ENCODE measurements around the gene PIANP. TPM values are rescaled to one million over a fixed set of nuclear protein-coding genes. Genes with fewer than 3 reads are reported as not detected.
A peak's percentile ranks its signal among the peaks of the same experiment; 100 is the strongest.

Gene PIANP
- total and polyA plus RNA-seq, 5 donors from 2014 or later: 0.13 TPM; not detected in 4

DNA sequence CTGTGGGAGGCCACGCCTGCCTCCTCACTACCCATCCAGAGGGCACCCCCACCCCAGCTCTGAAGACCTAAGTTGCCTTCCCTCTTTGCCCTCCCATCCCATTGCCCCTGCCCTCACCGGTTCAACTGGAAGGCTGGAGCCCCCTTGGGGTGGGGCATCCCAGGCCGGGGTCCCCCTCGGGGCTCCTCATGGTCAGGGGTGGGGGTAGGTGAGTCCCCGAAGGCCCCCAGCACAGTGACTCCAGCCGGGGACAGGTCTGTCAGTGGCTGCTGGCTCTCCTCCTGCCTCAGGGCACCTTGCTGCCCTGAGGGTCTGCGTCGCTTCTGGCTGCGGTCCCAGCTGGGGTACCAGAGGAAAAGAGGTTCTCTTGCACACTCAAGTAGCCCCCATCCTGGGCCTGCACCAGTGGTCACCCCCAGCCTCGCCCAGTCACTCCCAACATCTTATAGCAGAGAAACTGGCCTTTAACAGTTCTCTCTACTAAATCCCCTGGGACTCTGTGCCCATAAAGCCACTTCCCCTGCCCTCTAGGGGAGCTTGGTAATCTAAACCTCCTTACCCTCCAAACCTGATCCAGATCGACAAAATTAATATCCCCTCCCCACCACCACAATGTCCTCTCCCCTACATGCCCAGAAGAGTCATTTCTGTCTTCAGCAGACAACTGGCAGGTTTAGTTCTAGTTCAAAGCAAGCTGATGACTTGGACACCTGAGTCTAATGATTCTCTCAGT, 5.1 kb downstream of the PIANP start:
- Histone ChIP-seq H3K4me3 (ENCODE audit: low read depth, low read length) (no peak overlapping the region), H3K4me1 (ENCODE audit: control insufficient read depth, insufficient read depth, low read length, poor library complexity, severe bottlenecking) (peaks cover 8% of the 10 kb centered on the region), H3K36me3 (ENCODE audit: control insufficient read depth, insufficient read depth, low read length) (no peaks in the 10 kb centered on the region), H3K27ac (ENCODE audit: insufficient read depth, low read length, poor library complexity, severe bottlenecking) (no peak overlapping the region), H3K9me3 (ENCODE audit: control insufficient read depth in 2 of 2, low read length in 2 of 2) (no peaks in the 10 kb centered on the region), H3K27me3 (ENCODE audit: control insufficient read depth, insufficient read depth, low read length) (peaks cover 5% of the 10 kb centered on the region)
- peaks cover 31% of the 10 kb centered on the region for H3K27me3 Mint-ChIP-seq
- H3K27ac Mint-ChIP-seq: no peak overlapping the region
- no peak overlapping the region for H3K4me3 Mint-ChIP-seq
- H3K4me1 Mint-ChIP-seq: peaks cover 0 to 28% (median 6%) of the 10 kb centered on the region in 4 donors
- ATAC-seq (ENCODE audit: low read depth in 2 of 2): no peak
- H3K36me3 Mint-ChIP-seq: no peaks in the 10 kb centered on the region
- no peak for DNase-seq
- peaks cover 0 to 4% (median 0%) of the 10 kb centered on the region in 7 donors for H3K9me3 Mint-ChIP-seq

DNA sequence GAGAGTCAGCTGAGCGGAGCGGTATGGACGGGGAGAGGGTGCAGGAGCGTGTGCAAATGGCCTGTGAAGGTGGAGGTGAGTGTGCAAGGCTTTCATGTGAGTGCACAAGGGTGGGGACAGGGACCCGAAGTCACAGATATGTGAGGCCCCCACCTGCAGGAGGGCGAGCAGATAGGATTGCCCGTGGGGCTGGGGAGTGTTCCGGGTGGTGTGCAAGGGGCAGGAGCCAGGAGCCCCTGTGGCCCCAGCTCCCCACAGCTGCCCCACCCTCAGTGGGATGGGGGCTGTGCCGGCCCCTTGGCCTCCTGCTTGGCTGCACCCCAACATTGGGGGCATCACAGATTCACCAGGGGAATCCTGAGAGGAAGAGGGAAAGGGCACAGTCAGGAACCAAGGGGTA, 5.9 kb downstream of the PIANP start:
- Histone ChIP-seq H3K4me1 (ENCODE audit: control insufficient read depth, insufficient read depth, low read length, poor library complexity, severe bottlenecking) (peaks cover 9% of the 10 kb centered on the region), H3K27ac (ENCODE audit: insufficient read depth, low read length, poor library complexity, severe bottlenecking) (no peak overlapping the region), H3K27me3 (ENCODE audit: control insufficient read depth, insufficient read depth, low read length) (peaks cover 5% of the 10 kb centered on the region), H3K36me3 (ENCODE audit: control insufficient read depth, insufficient read depth, low read length) (no peaks in the 10 kb centered on the region), H3K4me3 (ENCODE audit: low read depth, low read length) (no peak overlapping the region), H3K9me3 (ENCODE audit: control insufficient read depth in 2 of 2, low read length in 2 of 2) (no peaks in the 10 kb centered on the region)
- H3K27ac Mint-ChIP-seq: peak overlapping the region in 1 of 3 donors; percentile 70
- H3K4me3 Mint-ChIP-seq: no peak overlapping the region
- peaks cover 0 to 4% (median 0%) of the 10 kb centered on the region in 7 donors for H3K9me3 Mint-ChIP-seq
- peaks cover 0 to 33% (median 12%) of the 10 kb centered on the region in 4 donors for H3K4me1 Mint-ChIP-seq
- DNase-seq (no peak), ATAC-seq (ENCODE audit: low read depth in 2 of 2) (no peak)
- H3K36me3 Mint-ChIP-seq: no peaks in the 10 kb centered on the region
- peaks cover 31% of the 10 kb centered on the region for H3K27me3 Mint-ChIP-seq

DNA sequence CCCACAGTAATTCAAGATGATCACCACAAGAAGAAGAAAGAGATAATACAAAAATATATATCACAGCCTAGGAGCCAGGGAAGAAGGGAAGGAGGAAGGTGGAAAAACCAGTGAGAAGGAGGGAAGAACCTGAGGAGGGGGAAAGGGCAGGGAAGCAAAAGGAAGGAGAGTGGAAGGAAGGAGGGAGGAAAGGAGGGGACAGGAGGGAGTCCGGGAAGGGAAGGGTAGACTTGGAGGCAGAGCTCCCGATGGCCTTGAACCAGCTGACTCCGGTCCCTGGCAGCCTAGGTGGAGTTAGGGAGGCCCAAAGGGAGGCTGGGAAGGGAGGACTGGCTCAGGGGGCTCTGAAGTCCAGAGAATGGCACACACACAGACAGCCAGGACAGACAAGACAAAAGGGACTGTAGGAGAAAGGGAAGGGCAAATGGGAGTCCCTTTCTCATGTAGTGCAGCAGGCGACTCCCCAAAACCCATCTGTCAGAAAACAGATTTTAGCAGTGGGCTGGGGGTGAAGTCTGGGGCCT, 6.7 kb downstream of the PIANP start:
- no peaks in the 10 kb centered on the region for H3K9me3 ChIP-seq (ENCODE audit: control insufficient read depth in 2 of 2, low read length in 2 of 2)
- H3K27ac ChIP-seq (ENCODE audit: insufficient read depth, low read length, poor library complexity, severe bottlenecking): no peak overlapping the region
- Mint-ChIP-seq H3K9me3 (peaks cover 0 to 1% (median 0%) of the 10 kb centered on the region in 7 donors), H3K4me1 (peaks cover 0 to 33% (median 14%) of the 10 kb centered on the region in 4 donors), H3K27ac (no peak overlapping the region), H3K27me3 (peaks cover 23% of the 10 kb centered on the region), H3K4me3 (peak overlapping the region in 2 of 4 donors; percentile 2 to 24), H3K36me3 (no peaks in the 10 kb centered on the region)
- H3K36me3 ChIP-seq (ENCODE audit: control insufficient read depth, insufficient read depth, low read length): no peaks in the 10 kb centered on the region
- no peaks in the 10 kb centered on the region for H3K27me3 ChIP-seq (ENCODE audit: control insufficient read depth, insufficient read depth, low read length)
- H3K4me1 ChIP-seq (ENCODE audit: control insufficient read depth, insufficient read depth, low read length, poor library complexity, severe bottlenecking): peaks cover 11% of the 10 kb centered on the region
- DNase-seq: no peak
- no peak for ATAC-seq (ENCODE audit: low read depth in 2 of 2)
- no peak overlapping the region for H3K4me3 ChIP-seq (ENCODE audit: low read depth, low read length)

DNA sequence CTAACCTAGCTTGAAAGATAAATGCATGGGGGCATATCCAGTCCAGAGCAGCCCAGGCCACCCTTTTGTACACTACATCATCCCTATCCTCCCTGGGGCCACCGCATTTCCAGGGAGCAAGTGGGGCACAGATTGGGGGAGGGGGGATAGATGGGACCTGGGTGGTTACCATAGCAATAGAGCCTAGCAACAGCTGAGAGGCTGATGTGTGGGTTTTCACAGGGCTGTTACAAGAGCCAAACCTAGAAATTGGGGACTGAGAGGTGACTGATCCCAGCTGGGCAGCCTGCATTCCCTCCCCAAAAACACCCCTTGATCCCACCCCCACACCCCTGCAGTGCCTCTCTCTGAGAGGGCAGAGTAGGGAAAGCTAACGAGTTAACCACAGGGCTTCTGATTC, 7.7 kb downstream of the PIANP start:
- ATAC-seq (ENCODE audit: low read depth in 2 of 2) (no peak), DNase-seq (no peak)
- Histone ChIP-seq H3K27ac (ENCODE audit: insufficient read depth, low read length, poor library complexity, severe bottlenecking) (no peak overlapping the region), H3K36me3 (ENCODE audit: control insufficient read depth, insufficient read depth, low read length) (no peaks in the 10 kb centered on the region), H3K9me3 (ENCODE audit: control insufficient read depth in 2 of 2, low read length in 2 of 2) (no peaks in the 10 kb centered on the region), H3K4me1 (ENCODE audit: control insufficient read depth, insufficient read depth, low read length, poor library complexity, severe bottlenecking) (peaks cover 20% of the 10 kb centered on the region), H3K4me3 (ENCODE audit: low read depth, low read length) (no peak overlapping the region), H3K27me3 (ENCODE audit: control insufficient read depth, insufficient read depth, low read length) (no peaks in the 10 kb centered on the region)
- Mint-ChIP-seq H3K4me3 (peak overlapping the region in 1 of 4 donors; percentile 42), H3K36me3 (no peaks in the 10 kb centered on the region), H3K27ac (peak overlapping the region in 2 of 3 donors; percentile 0 to 87), H3K9me3 (peaks cover 0 to 1% (median 0%) of the 10 kb centered on the region in 7 donors), H3K4me1 (peaks cover 3 to 36% (median 17%) of the 10 kb centered on the region in 4 donors), H3K27me3 (peaks cover 15% of the 10 kb centered on the region)

DNA sequence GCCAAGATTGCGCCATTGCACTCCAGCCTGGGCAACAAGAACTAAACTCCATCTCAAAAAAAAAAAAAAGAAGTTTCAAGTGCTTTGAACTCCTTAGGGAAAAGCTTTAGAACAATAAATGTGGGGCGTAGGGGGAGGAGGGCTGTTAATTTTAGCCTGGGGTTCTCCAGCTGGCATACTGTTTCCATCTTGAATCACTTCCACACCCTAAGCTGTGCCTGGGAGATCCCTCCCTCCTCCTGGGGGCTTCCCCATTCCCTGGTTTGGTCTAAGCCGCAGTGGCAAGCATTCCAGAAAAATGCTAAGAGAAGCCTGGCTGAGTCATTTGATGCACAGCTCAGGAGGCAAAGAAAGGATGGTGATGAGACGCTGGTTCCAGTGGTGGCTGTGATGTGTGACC, 9.1 kb downstream of the PIANP start:
- Mint-ChIP-seq H3K9me3 (peaks cover 0 to 1% (median 0%) of the 10 kb centered on the region in 7 donors), H3K27me3 (peaks cover 8% of the 10 kb centered on the region), H3K36me3 (peaks cover 7% of the 10 kb centered on the region), H3K27ac (peak overlapping the region in 1 of 3 donors; percentile 42), H3K4me3 (peak overlapping the region in 3 of 4 donors; percentile 48 to 66 (median 62)), H3K4me1 (peaks cover 17 to 50% (median 31%) of the 10 kb centered on the region in 4 donors)
- Histone ChIP-seq H3K36me3 (ENCODE audit: control insufficient read depth, insufficient read depth, low read length) (no peaks in the 10 kb centered on the region), H3K27me3 (ENCODE audit: control insufficient read depth, insufficient read depth, low read length) (no peaks in the 10 kb centered on the region), H3K27ac (ENCODE audit: insufficient read depth, low read length, poor library complexity, severe bottlenecking) (no peak overlapping the region), H3K4me3 (ENCODE audit: low read depth, low read length) (no peak overlapping the region), H3K4me1 (ENCODE audit: control insufficient read depth, insufficient read depth, low read length, poor library complexity, severe bottlenecking) (peaks cover 31% of the 10 kb centered on the region), H3K9me3 (ENCODE audit: control insufficient read depth in 2 of 2, low read length in 2 of 2) (no peaks in the 10 kb centered on the region)
- ATAC-seq (ENCODE audit: low read depth in 2 of 2) (no peak), DNase-seq (no peak)

DNA sequence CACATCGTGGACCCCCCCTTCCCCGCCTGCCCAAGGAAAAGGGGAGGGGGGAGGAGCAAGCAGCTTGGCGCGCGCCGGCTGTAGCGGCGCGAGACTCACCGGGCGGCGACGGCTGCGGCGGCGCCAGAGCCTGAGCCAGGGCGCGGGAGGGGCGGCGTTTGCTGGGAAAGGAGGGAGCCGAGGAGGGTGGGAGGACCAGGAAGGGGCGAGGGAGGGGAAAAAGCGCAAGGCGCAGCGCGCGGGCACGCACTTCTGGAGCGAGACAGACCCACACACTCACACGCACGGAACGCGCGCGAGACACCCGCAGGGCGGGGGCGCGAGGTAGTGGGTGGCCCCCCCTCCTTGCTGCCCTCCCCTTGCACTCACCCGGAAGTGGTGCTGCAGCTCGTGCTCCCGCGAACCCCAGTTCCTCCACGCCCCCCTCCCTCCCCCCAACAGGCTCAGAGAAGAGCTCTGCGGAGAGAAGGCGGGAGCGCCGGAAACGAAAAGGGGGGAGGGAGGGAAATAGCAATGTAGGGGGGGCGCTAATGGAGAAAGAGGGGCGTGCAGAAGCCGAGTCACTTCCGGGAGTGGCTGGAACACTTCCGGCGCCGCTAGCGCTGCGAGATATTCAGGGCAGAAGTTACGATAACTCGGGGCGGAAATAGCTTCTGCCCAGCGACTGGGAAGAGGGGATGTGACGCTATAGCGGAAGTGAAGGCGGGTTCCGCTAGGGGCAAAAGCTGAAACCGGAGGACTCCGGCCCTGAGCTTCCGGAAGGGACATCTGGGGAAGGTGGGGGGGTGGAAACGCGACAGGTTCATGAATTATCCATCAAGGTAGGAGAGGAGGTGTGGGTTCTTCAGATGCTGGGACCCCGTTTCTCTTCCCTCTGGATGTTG, 11.4 kb downstream of the PIANP start, which contains the start of gene ZNF384:
TSS of gene ZNF384 (minus strand) at position 377 of the 884 bp plus-strand sequence. CDS start 9,855 bp downstream, outside the sequence.
- H3K4me3 Mint-ChIP-seq: peak within 1 kb of the TSS; percentile 86 to 97 (median 92)
- no peaks in the 10 kb centered on the region for H3K27me3 ChIP-seq (ENCODE audit: control insufficient read depth, insufficient read depth, low read length)
- no peaks in the 10 kb centered on the region for H3K9me3 Mint-ChIP-seq
- H3K27me3 Mint-ChIP-seq: no peaks in the 10 kb centered on the region
- peaks cover 39% of the 10 kb centered on the region for H3K4me1 ChIP-seq (ENCODE audit: control insufficient read depth, insufficient read depth, low read length, poor library complexity, severe bottlenecking)
- H3K4me3 ChIP-seq (ENCODE audit: low read depth, low read length): peak within 1 kb of the TSS; percentile 96
- no peaks in the 10 kb centered on the region for H3K9me3 ChIP-seq (ENCODE audit: control insufficient read depth in 2 of 2, low read length in 2 of 2)
- H3K36me3 ChIP-seq (ENCODE audit: control insufficient read depth, insufficient read depth, low read length): peaks cover 4% of the 10 kb centered on the region
- H3K27ac ChIP-seq (ENCODE audit: insufficient read depth, low read length, poor library complexity, severe bottlenecking): peak within 1 kb of the TSS; percentile 94
- DNase-seq (peak; percentile 94 to 99 (median 97)), ATAC-seq (ENCODE audit: low read depth in 2 of 2) (peak; percentile 82 to 83)
- H3K4me1 Mint-ChIP-seq: peaks cover 26 to 66% (median 48%) of the 10 kb centered on the region in 4 donors
- H3K27ac Mint-ChIP-seq: peak within 1 kb of the TSS; percentile 97 to 99 (median 98)
- peaks cover 15% of the 10 kb centered on the region for H3K36me3 Mint-ChIP-seq

DNA sequence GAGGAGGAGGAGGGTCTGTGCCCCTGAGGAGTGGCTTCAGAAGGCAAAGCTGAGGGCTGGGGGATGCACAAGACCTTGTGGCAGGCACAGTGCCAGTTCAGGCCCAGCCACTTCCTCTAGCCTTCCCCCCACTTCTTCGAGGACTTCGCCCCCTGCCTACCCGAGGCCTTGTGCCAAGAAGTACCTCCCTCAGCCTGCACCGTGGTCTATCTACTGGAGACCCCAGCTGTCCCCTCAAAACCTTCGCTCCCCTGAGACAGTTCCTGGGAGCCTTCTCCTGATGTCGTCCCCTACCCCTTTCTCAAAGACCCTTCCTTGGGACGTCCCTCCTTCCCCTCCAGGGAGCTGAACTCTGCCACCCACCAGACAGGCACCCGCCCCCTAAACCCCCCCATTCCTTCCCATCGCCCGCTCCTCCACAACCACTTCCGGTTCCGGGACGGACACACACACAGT, 12.0 kb downstream of the PIANP start:
- ATAC-seq (ENCODE audit: low read depth in 2 of 2): no peak
- peaks cover 15% of the 10 kb centered on the region for H3K36me3 Mint-ChIP-seq

More for the DNA sequence above, 12.0 kb downstream of the PIANP start:
- peak overlapping the region; percentile 86 to 97 (median 92) for H3K4me3 Mint-ChIP-seq
- H3K4me1 Mint-ChIP-seq: peaks cover 26 to 73% (median 51%) of the 10 kb centered on the region in 4 donors
- no peaks in the 10 kb centered on the region for H3K9me3 Mint-ChIP-seq
- no peaks in the 10 kb centered on the region for H3K9me3 ChIP-seq (ENCODE audit: control insufficient read depth in 2 of 2, low read length in 2 of 2)
- peak overlapping the region; percentile 97 to 99 (median 98) for H3K27ac Mint-ChIP-seq
- H3K27me3 Mint-ChIP-seq: no peaks in the 10 kb centered on the region
- DNase-seq: peak; percentile 18 to 70 (median 47)
- peaks cover 4% of the 10 kb centered on the region for H3K36me3 ChIP-seq (ENCODE audit: control insufficient read depth, insufficient read depth, low read length)
- no peaks in the 10 kb centered on the region for H3K27me3 ChIP-seq (ENCODE audit: control insufficient read depth, insufficient read depth, low read length)
- peaks cover 39% of the 10 kb centered on the region for H3K4me1 ChIP-seq (ENCODE audit: control insufficient read depth, insufficient read depth, low read length, poor library complexity, severe bottlenecking)
- H3K4me3 ChIP-seq (ENCODE audit: low read depth, low read length): peak overlapping the region; percentile 83
- peak overlapping the region; percentile 94 for H3K27ac ChIP-seq (ENCODE audit: insufficient read depth, low read length, poor library complexity, severe bottlenecking)

Data from CD4-positive, CD25-positive, alpha-beta regulatory T cell (primary cell).